ENCODE data around the gene UTP14C. TPM values are rescaled to one million over a fixed set of nuclear protein-coding genes. Genes with fewer than 3 reads are reported as not detected.

Gene UTP14C
- total RNA-seq, 1 experiment from 2014 or later: 9.0 TPM

DNA sequence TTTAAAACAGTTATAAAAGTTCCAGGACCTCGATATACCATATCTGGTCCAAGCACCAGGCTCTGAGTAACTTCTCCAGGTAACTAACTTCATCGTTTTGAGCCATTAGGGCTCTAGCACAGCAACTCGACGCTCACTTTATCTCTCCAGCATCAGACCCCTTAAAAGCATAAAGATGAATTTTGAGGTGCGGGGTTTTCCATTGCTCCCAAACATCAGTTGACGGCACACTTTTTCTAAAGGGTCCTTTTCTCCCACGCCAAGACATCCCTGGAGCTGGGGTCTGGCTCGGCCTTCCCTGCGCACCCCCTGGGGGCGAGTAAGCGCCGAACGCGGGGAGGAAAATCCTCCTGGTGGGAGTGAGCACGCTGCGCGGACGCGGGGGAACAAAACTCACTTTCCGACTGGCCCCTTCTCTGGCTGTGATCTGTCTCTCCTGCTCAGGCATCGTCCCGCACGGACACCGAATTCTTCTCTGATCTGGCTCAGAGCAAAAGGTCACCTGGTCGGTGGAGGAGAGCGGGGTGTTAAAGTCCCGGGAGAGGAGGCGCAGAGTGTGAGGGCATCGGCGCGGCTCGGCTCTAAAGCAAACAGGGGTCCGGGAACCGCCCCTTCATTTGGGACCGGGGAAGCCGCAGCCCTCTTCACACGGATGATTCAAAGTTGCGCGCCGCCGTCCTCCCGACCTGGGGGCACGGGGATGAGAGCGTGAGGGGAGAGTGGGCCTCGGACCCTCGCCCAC, 13.4 kb upstream of the UTP14C start, which contains the start of gene ATP7B:
TSS of gene ATP7B (minus strand) at position 561 of the 742 bp plus-strand sequence. CDS start at position 448, 113 bp downstream.
- Histone ChIP-seq H3K9me2 (ENCODE audit: insufficient read depth) (no peaks in the 10 kb centered on the region), H3K27ac (ENCODE audit: low read depth, low read length) (peak within 1 kb of the TSS; percentile 44), H3K4me3 (replicated peaks in 1 of 2; ENCODE audit: low read depth in 1 of 2, low read length in 2 of 2) (peak within 1 kb of the TSS; percentile 64 to 100), H3K79me2 (ENCODE audit: insufficient read depth, low read length) (peaks cover 34% of the 10 kb centered on the region), H3K9ac (ENCODE audit: low read length) (peak within 1 kb of the TSS; percentile 67), H3K27me3 (ENCODE audit: insufficient read depth, low read length) (no peaks in the 10 kb centered on the region), H3K4me2 (ENCODE audit: low read length) (peak within 1 kb of the TSS; percentile 89), H3K4me1 (ENCODE audit: control insufficient read depth in 1 of 2, insufficient read depth in 2 of 2, low read length in 2 of 2) (peaks cover 10 to 14% of the 10 kb centered on the region in 2 experiments), H3K9me3 (ENCODE audit: control insufficient read depth in 1 of 2, insufficient read depth in 1 of 2, low read depth in 1 of 2, low read length in 2 of 2) (no peaks in the 10 kb centered on the region), H3K36me3 (ENCODE audit: control insufficient read depth in 1 of 2, insufficient read depth in 2 of 2, low read length in 2 of 2) (no peaks in the 10 kb centered on the region; a peak in 1 of 4 replicates), H2AFZ (ENCODE audit: low read depth, low read length, poor library complexity, severe bottlenecking) (no peak within 1 kb of the TSS), H4K20me1 (ENCODE audit: insufficient read depth) (no peaks in the 10 kb centered on the region)
- DNase-seq (ENCODE audit: low read depth, low spot score) (no peak), ATAC-seq (peak; percentile 28)
- TF ChIP-seq, protein P1, sequence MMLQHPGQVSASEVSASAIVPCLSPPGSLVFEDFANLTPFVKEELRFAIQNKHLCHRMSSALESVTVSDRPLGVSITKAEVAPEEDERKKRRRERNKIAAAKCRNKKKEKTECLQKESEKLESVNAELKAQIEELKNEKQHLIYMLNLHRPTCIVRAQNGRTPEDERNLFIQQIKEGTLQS (IDR thresholded peaks at IDR 0.05): no peak
- TF ChIP-seq ZNF274 (IDR thresholded peaks at IDR 0.05; ENCODE audit: low read depth, low read length): no peak
- no peak for TF ChIP-seq CBX3 (IDR thresholded peaks at IDR 0.05; ENCODE audit: low read depth)
- no peak for TF ChIP-seq FOSL1 (IDR thresholded peaks at IDR 0.05; ENCODE audit: low read depth)
- no peak for TF ChIP-seq EZH2phosphoT487 (IDR thresholded peaks at IDR 0.05; ENCODE audit: borderline replicate concordance)
- no peak for TF ChIP-seq ELF1 (IDR thresholded peaks at IDR 0.05; ENCODE audit: borderline replicate concordance, low read depth)
- TF ChIP-seq SIN3A (IDR thresholded peaks at IDR 0.05; ENCODE audit: low read depth): no peak
- TF ChIP-seq, protein P2, sequence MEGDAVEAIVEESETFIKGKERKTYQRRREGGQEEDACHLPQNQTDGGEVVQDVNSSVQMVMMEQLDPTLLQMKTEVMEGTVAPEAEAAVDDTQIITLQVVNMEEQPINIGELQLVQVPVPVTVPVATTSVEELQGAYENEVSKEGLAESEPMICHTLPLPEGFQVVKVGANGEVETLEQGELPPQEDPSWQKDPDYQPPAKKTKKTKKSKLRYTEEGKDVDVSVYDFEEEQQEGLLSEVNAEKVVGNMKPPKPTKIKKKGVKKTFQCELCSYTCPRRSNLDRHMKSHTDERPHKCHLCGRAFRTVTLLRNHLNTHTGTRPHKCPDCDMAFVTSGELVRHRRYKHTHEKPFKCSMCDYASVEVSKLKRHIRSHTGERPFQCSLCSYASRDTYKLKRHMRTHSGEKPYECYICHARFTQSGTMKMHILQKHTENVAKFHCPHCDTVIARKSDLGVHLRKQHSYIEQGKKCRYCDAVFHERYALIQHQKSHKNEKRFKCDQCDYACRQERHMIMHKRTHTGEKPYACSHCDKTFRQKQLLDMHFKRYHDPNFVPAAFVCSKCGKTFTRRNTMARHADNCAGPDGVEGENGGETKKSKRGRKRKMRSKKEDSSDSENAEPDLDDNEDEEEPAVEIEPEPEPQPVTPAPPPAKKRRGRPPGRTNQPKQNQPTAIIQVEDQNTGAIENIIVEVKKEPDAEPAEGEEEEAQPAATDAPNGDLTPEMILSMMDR (IDR thresholded peaks at IDR 0.05 in 2 of 3, conservative IDR thresholded peaks at IDR 0.05 in 1 of 3; ENCODE audit: borderline replicate concordance in 1 of 3, insufficient read depth in 1 of 3, low read depth in 2 of 3, low read length in 2 of 3): no peak
- POLR2A ChIA-PET: no interaction called here
- RAD21 ChIA-PET (ENCODE audit: low non-redundant PET in 1 of 2, low total read pairs in 2 of 2, uncharacterized antibody in 2 of 2, unreplicated experiment in 2 of 2): no interaction called here
- CTCF ChIA-PET: no interaction called here
- intact Hi-C loops (cut with micrococcal nuclease): loop anchor here (5.0 kb wide), 1 partner anchor 441 kb away; the partner anchor contains the start of gene VPS36
- BruUV-seq (replicated peaks): no TSS peak

Data from HCT116 (cell line).